Measurements from ENCODE around the gene IL11. TPM values are rescaled to one million over a fixed set of nuclear protein-coding genes. Genes with fewer than 3 reads are reported as not detected.

The IL11 gene
- total RNA-seq, 1 experiment from 2014 or later, result 3.9 TPM

DNA sequence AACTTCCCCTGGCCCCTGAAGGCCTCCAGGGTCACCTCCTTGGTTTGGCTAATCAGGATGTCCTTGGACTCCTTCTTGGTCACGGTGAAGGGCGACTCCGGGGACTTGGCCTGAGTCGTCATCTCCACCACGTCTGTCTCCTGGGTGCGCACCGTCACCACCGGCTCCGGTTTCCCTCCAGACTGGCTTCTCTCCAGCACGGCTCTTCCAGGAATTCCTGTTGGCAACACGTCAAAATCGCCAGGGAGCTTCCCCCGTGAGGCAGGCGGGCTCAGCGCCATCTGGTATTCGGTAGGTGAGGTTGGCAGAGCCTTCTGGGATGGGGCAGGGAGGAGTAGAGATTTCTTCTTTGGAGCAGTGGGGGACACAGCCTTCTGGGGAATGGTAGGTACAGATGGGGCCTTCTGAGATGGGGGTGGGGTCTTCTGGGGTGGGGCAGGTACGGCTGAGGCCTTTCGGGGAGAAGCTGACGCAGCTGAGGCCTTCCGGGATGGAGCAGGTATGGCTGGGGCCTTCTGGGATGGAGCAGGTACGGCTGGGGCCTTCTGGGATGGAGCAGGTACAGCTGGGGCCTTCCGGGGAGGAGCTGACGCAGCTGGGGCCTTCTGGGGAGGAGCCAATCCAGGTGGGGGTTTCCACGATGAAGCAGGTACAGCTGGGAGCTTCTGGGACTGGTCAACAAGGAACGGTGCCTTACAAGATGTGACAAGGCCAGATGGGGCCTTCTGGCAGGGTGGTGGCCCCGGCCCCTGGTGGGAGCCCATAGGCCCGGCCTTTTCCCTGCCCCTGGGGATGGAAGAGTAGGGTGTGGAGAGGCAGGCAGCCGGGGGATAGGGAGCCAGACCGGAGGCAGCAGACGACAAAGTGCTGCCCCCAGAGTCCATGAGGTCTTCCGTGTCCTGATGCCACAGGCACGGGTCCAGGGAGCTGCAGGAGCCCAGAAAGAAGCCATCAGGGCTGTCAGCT lies 11.0 kb downstream of the IL11 start:
- Histone ChIP-seq H4K20me1 (ENCODE audit: control insufficient read depth, insufficient read depth, insufficient read length) (no peaks in the 10 kb centered on the region), H3K14ac (ENCODE audit: insufficient read depth, low read length) (no peak overlapping the region; the same call in 1 of the 2 replicates), H3K4me2 (ENCODE audit: insufficient read depth, insufficient read length, low read length) (no peak overlapping the region), H3K4me1 (ENCODE audit: insufficient read depth, low read length) (no peaks in the 10 kb centered on the region), H2AFZ (ENCODE audit: low read length) (no peak overlapping the region), H3K9me3 (ENCODE audit: control insufficient read depth, low read depth, low read length) (no peaks in the 10 kb centered on the region), H2BK5ac (ENCODE audit: insufficient read length, low read length) (no peak overlapping the region), H2BK15ac (ENCODE audit: low read depth, low read length) (no peak overlapping the region), H4K8ac (replicated peaks; ENCODE audit: insufficient read length, low read depth, low read length) (no peak overlapping the region), H3K27me3 (ENCODE audit: insufficient read depth, low read length) (peaks cover 2% of the 10 kb centered on the region; the same call in 1 of the 2 replicates), H3K4ac (ENCODE audit: low read depth, low read length) (no peak overlapping the region), H3K23me2 (ENCODE audit: insufficient read length, low read depth, low read length, poor library complexity, severe bottlenecking) (no peaks in the 10 kb centered on the region), H3K23ac (ENCODE audit: insufficient read length, low read depth, low read length) (no peak overlapping the region), H3T11ph (ENCODE audit: low read length) (no peak overlapping the region), H2AK5ac (ENCODE audit: insufficient read length, low read length) (no peak overlapping the region), H3K27ac (ENCODE audit: insufficient read length, low read depth, low read length) (no peak overlapping the region), H3K79me2 (ENCODE audit: insufficient read depth, low read length) (no peaks in the 10 kb centered on the region), H3K79me1 (ENCODE audit: insufficient read depth, low read depth, low read length, poor library complexity, severe bottlenecking) (no peaks in the 10 kb centered on the region), H4K91ac (ENCODE audit: insufficient read length, low read depth, low read length) (no peak overlapping the region), H4K5ac (ENCODE audit: insufficient read length, low read depth, low read length) (no peak overlapping the region), H2BK20ac (ENCODE audit: low read depth, low read length, poor library complexity, severe bottlenecking) (no peak overlapping the region), H3K18ac (ENCODE audit: insufficient read length, low read depth, low read length) (no peak overlapping the region), H2BK12ac (ENCODE audit: insufficient read length, low read depth, low read length) (no peak overlapping the region), H3K56ac (ENCODE audit: insufficient read length, low read depth, low read length) (no peak overlapping the region), H3K9ac (ENCODE audit: extremely low read depth, insufficient read length, low read length) (no peak overlapping the region), H2BK120ac (ENCODE audit: low read depth, low read length, poor library complexity, severe bottlenecking) (no peak overlapping the region)
- H3K36me3 Mint-ChIP-seq (ENCODE audit: insufficient read depth in 1 of 3, low read depth in 3 of 3), result no peaks in the 10 kb centered on the region
- H3K4me3 Mint-ChIP-seq, result no peak overlapping the region; a peak in 1 of 5 replicates
- no peaks in the 10 kb centered on the region for H3K9me3 Mint-ChIP-seq
- peaks cover 12 to 23% of the 10 kb centered on the region in 2 experiments for H3K4me1 Mint-ChIP-seq
- TF ChIP-seq, protein P1, sequence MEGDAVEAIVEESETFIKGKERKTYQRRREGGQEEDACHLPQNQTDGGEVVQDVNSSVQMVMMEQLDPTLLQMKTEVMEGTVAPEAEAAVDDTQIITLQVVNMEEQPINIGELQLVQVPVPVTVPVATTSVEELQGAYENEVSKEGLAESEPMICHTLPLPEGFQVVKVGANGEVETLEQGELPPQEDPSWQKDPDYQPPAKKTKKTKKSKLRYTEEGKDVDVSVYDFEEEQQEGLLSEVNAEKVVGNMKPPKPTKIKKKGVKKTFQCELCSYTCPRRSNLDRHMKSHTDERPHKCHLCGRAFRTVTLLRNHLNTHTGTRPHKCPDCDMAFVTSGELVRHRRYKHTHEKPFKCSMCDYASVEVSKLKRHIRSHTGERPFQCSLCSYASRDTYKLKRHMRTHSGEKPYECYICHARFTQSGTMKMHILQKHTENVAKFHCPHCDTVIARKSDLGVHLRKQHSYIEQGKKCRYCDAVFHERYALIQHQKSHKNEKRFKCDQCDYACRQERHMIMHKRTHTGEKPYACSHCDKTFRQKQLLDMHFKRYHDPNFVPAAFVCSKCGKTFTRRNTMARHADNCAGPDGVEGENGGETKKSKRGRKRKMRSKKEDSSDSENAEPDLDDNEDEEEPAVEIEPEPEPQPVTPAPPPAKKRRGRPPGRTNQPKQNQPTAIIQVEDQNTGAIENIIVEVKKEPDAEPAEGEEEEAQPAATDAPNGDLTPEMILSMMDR (conservative IDR thresholded peaks at IDR 0.05), result no peak
- DNase-seq, result no peak
- H3K27ac Mint-ChIP-seq, result no peak overlapping the region
- H3K27me3 Mint-ChIP-seq (ENCODE audit: low read depth), result peaks cover 58% of the 10 kb centered on the region
- WGBS (ENCODE audit: extremely low coverage, insufficient read length, low lambda C conversion rate), result no CpG with 5 or more reads among the region's 32 CpGs

Measured in H9 (cell line).